Caco-2 (cell line): Measurements from ENCODE around the gene TJP3. TPM values are rescaled to one million over a fixed set of nuclear protein-coding genes. Genes with fewer than 3 reads are reported as not detected.

Experiments
- BruUV-seq: library from RNA; stranded (reverse); fragments of 400-500 nt; replicated peaks from 2 replicates; lab custom pipeline; 2021; lab: Mats Ljungman, UMichigan
- CTCF ChIA-PET: fragments of 300-600 bp; sonication (Branson Sonifier 250); formaldehyde crosslinking; loops from one replicate; lab custom pipeline; 2022; ENCODE audit warnings: antibody characterized with exemption; lab: Charles Lee
- POLR2A ChIA-PET: fragments of 300-600 bp; sonication (Branson Sonifier 250); formaldehyde crosslinking; loops from one replicate; lab custom pipeline; 2022; ENCODE audit warnings: antibody characterized with exemption; lab: Charles Lee
- DNase-seq, 2 experiments: peaks; one replicate each; pipeline versions ENCODE4 v3.0.0 to v3.0.0-alpha.2; 2020 to 2022
- H3K27me3 ChIP-seq: replicated peaks from 2 replicates; pipeline ENCODE4 v1.6.0; 2011; ENCODE audit warnings: low read length; ENCODE audit not compliant: control insufficient read depth, insufficient read depth
- H3K36me3 ChIP-seq: 2 replicates; pipeline ENCODE4 v1.5.1; 2011; ENCODE audit warnings: low read length; ENCODE audit not compliant: control insufficient read depth, insufficient read depth
- H3K4me1 ChIP-seq: fragments of 250-450 bp; sonication (Bioruptor Pico); 2 replicates; pipeline ENCODE4 v1.5.1; 2020; ENCODE audit warnings: mild to moderate bottlenecking
- H3K4me3 ChIP-seq: 2 replicates; pipeline ENCODE4 v1.5.1; 2011; ENCODE audit warnings: low read depth, mild to moderate bottlenecking, control low read depth, low read length
- H3K9me3 ChIP-seq: fragments of 250-450 bp; sonication (Bioruptor Pico); 2 replicates; pipeline ENCODE4 v1.5.1; 2020; ENCODE audit warnings: mild to moderate bottlenecking, moderate library complexity
- H3K27ac Mint-ChIP-seq: one replicate; pipeline ENCODE4 v1.8.0; 2022; ENCODE audit warnings: mixed read lengths; ENCODE audit not compliant: unreplicated experiment
- H3K27me3 Mint-ChIP-seq: one replicate; pipeline ENCODE4 v1.8.0; 2022; ENCODE audit warnings: mixed read lengths; ENCODE audit not compliant: insufficient read depth, unreplicated experiment
- H3K36me3 Mint-ChIP-seq: one replicate; pipeline ENCODE4 v1.8.0; 2022; ENCODE audit warnings: mild to moderate bottlenecking, mixed read lengths; ENCODE audit not compliant: insufficient read depth, unreplicated experiment
- H3K4me1 Mint-ChIP-seq: one replicate; pipeline ENCODE4 v1.8.0; 2022; ENCODE audit warnings: low read depth, mixed read lengths; ENCODE audit not compliant: unreplicated experiment
- H3K4me3 Mint-ChIP-seq: one replicate; pipeline ENCODE4 v1.8.0; 2022; ENCODE audit warnings: mild to moderate bottlenecking, moderate library complexity, mixed read lengths; ENCODE audit not compliant: unreplicated experiment
- H3K9me3 Mint-ChIP-seq: one replicate; pipeline ENCODE4 v1.8.0; 2022; ENCODE audit warnings: mixed read lengths; ENCODE audit not compliant: unreplicated experiment
- intact Hi-C: fragments of 100-400 bp; cut with micrococcal nuclease; formaldehyde crosslinking; loops from one replicate; pipeline ENCODE4 v1.10.0; 2022; ENCODE audit not compliant: unreplicated experiment
- total RNA-seq: library from RNA; stranded (reverse); gene quantifications from 2 replicates; pipeline ENCODE4 v1.2.3, GENCODE V29; 2022
- TF ChIP-seq, protein P1 (sequence below), 2 experiments: fragments of 200-600 bp in 1 of 2; IDR thresholded peaks; 1 replicate in 1 of 2; 2 replicates in 1 of 2; pipeline versions ENCODE4 v1.5.1 to v1.8.0; 2011 to 2022; ENCODE audit warnings: antibody characterized with exemption in 1 of 2, control low read depth in 1 of 2, inconsistent platforms in 1 of 2, low read depth in 1 of 2, low read length in 1 of 2, mild to moderate bottlenecking in 1 of 2, moderate library complexity in 1 of 2; ENCODE audit not compliant: insufficient read depth in 1 of 2, severe bottlenecking in 1 of 2, unreplicated experiment in 1 of 2

TJP3 gene
- total RNA-seq, 1 experiment from 2014 or later: 83.6 TPM

DNA sequence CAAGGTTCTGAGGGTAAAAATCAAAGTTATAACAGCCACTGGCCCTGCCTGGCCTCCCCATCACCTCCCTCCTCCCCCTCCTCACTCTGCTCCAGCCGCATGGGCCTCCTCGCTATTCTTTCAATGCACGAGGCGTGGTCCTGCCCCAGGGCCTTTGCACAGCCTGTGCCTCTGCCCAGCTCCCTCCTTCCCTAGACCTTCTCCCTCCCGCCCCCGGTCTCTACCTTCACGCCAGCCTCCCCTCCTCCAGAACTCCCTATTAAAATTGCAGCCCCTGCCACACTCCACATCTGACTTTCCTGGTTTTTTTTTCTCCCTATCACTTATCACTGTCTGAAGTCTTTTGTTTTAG lies 60.5 kb downstream of the TJP3 start:
- Mint-ChIP-seq H3K36me3 (peaks cover 11% of the 10 kb centered on the region), H3K27me3 (no peaks in the 10 kb centered on the region), H3K9me3 (no peaks in the 10 kb centered on the region), H3K4me3 (no peak overlapping the region), H3K27ac (no peak overlapping the region), H3K4me1 (no peaks in the 10 kb centered on the region)
- intact Hi-C loops: no loop called here
- no peak for DNase-seq
- CTCF ChIA-PET: no interaction called here
- no peaks in the 10 kb centered on the region for H3K27me3 ChIP-seq
- BruUV-seq: no TSS peak
- no peaks in the 10 kb centered on the region for H3K9me3 ChIP-seq
- no peaks in the 10 kb centered on the region for H3K4me1 ChIP-seq
- TF ChIP-seq, protein P1, sequence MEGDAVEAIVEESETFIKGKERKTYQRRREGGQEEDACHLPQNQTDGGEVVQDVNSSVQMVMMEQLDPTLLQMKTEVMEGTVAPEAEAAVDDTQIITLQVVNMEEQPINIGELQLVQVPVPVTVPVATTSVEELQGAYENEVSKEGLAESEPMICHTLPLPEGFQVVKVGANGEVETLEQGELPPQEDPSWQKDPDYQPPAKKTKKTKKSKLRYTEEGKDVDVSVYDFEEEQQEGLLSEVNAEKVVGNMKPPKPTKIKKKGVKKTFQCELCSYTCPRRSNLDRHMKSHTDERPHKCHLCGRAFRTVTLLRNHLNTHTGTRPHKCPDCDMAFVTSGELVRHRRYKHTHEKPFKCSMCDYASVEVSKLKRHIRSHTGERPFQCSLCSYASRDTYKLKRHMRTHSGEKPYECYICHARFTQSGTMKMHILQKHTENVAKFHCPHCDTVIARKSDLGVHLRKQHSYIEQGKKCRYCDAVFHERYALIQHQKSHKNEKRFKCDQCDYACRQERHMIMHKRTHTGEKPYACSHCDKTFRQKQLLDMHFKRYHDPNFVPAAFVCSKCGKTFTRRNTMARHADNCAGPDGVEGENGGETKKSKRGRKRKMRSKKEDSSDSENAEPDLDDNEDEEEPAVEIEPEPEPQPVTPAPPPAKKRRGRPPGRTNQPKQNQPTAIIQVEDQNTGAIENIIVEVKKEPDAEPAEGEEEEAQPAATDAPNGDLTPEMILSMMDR (IDR thresholded peaks at IDR 0.05; ENCODE audit: insufficient read depth in 1 of 2, low read depth in 1 of 2, low read length in 1 of 2, severe bottlenecking in 1 of 2, unreplicated experiment in 1 of 2): no peak
- peaks cover 2% of the 10 kb centered on the region for H3K36me3 ChIP-seq
- POLR2A ChIA-PET: no interaction called here
- no peak overlapping the region for H3K4me3 ChIP-seq

DNA sequence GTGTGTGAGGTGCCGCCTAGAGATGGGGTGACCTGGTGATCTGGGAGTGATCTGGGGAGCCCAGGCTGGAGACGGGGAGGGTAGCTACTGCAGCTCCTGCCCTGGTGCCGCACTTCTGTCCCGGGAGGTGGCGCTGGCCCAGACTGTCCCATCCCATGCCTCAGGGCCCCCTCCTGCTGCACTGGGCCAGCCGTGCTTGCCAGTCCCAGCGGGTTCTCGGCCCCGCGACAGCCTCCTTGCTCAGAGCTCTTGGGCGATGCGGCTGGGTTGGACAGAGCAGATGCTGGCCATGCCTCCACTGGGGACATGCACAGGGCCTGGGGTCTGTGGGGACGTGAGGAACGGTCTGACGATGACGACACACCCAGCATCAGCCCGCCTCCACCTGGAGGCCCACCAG lies 61.3 kb downstream of the TJP3 start:
- intact Hi-C loops: no loop called here
- no peaks in the 10 kb centered on the region for H3K9me3 Mint-ChIP-seq

DNA sequence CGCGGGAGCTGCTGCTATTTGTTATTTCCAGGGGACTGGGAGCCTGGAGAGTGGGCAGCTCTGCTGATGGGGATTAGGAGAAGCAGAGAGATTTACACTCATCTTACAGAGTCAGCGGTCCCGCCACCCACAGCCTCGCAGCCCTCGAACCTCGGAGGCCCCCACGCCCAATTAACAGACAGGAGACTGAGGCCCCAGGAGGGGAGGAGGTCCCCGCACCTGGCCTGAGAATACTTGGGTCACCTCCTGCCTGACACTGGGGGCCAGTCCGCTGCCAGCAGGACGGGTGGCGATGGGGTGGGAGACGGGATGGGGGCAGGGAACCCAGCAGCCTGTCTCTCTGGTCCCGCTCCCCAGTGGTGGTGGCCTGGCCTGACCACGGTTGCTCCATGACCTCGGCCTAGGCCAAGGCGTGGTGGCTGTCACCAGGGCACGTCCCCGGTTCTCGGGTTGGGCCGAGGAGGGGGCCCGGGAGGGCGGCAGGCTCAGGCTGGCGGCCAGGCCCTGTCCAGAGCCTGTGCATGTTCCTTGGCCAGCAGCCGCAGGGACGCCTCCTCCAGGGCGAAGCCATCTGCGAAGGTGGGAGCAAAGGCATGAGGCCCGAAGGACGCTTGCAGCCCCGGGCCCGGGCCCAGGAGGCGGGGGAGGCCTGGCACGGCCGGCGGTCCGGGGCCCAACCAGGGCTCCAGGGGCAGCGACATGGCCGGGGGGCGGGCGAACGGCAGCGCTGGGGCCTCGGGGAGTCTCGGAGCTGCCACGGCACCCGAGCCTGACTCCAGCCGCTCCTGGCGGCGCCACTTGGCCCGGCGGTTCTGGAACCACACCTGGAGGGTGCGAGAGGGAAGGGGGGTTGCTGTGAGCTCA lies 62.2 kb downstream of the TJP3 start:
- ChIA-PET POLR2A (interaction anchor here (0.5 kb wide), 1 partner anchor 217 kb away, joined by 6 read pairs; no protein-coding TSS in a partner anchor), CTCF (interaction anchor here (0.5 kb wide), 1 partner anchor 54 kb away, joined by 3 read pairs; no protein-coding TSS in a partner anchor)
- Histone ChIP-seq H3K36me3 (no peaks in the 10 kb centered on the region), H3K4me3 (no peak overlapping the region), H3K27me3 (no peaks in the 10 kb centered on the region), H3K4me1 (no peaks in the 10 kb centered on the region), H3K9me3 (no peaks in the 10 kb centered on the region)
- peaks cover 11% of the 10 kb centered on the region for H3K36me3 Mint-ChIP-seq
- no peaks in the 10 kb centered on the region for H3K27me3 Mint-ChIP-seq
- no peaks in the 10 kb centered on the region for H3K4me1 Mint-ChIP-seq
- TF ChIP-seq, protein P1 (IDR thresholded peaks at IDR 0.05; ENCODE audit: insufficient read depth in 1 of 2, low read depth in 1 of 2, low read length in 1 of 2, severe bottlenecking in 1 of 2, unreplicated experiment in 1 of 2): no peak
- H3K4me3 Mint-ChIP-seq: no peak overlapping the region
- intact Hi-C loops: no loop called here
- DNase-seq: no peak
- H3K27ac Mint-ChIP-seq: no peak overlapping the region
- no peaks in the 10 kb centered on the region for H3K9me3 Mint-ChIP-seq
- BruUV-seq: no TSS peak

More for the DNA sequence above, 61.3 kb downstream of the TJP3 start:
- ChIA-PET CTCF (no interaction called here), POLR2A (no interaction called here)
- Histone ChIP-seq H3K27me3 (no peaks in the 10 kb centered on the region), H3K4me1 (no peaks in the 10 kb centered on the region), H3K4me3 (no peak overlapping the region), H3K36me3 (peaks cover 2% of the 10 kb centered on the region), H3K9me3 (no peaks in the 10 kb centered on the region)
- DNase-seq: no peak
- TF ChIP-seq, protein P1 (IDR thresholded peaks at IDR 0.05; ENCODE audit: insufficient read depth in 1 of 2, low read depth in 1 of 2, low read length in 1 of 2, severe bottlenecking in 1 of 2, unreplicated experiment in 1 of 2): no peak
- BruUV-seq: no TSS peak
- no peaks in the 10 kb centered on the region for H3K27me3 Mint-ChIP-seq
- no peaks in the 10 kb centered on the region for H3K4me1 Mint-ChIP-seq
- peaks cover 11% of the 10 kb centered on the region for H3K36me3 Mint-ChIP-seq
- H3K4me3 Mint-ChIP-seq: no peak overlapping the region
- H3K27ac Mint-ChIP-seq: no peak overlapping the region
